NCI-H2107 treated with DMSO at 0.1 percent for 48 hours (cell line): ENCODE results near the gene ADO.
"Not testable (repeated sequence)": the region's sequence is repeated elsewhere in the genome, so short reads cannot be mapped to it uniquely, and the experiment has no call there.

Source experiments
- DNase-seq: peaks from one replicate; lab custom pipeline; 2025; ENCODE audit not compliant: unreplicated experiment; lab: John Stamatoyannopoulos, UW

Gene ADO

GRCh38 chr10:62804356-62805230 is at the start of gene ADO:
TSS of gene ADO (plus strand) at chr10:62804720. CDS start at chr10:62805060, 340 bp downstream.
- DNase-seq: peak; percentile 44

- no peak for DNase-seq
Observed at GRCh38 chr10:62754963-62755362, 49.6 kb upstream of the ADO start.

- no peak for DNase-seq
Observed at GRCh38 chr10:62755662-62756653, 48.6 kb upstream of the ADO start.

GRCh38 chr10:62759599-62760175 is 44.8 kb upstream of the ADO start:
- DNase-seq: no peak

- no peak for DNase-seq
Observed at GRCh38 chr10:62760401-62760800, 44.1 kb upstream of the ADO start.

GRCh38 chr10:62761115-62761514 is 43.4 kb upstream of the ADO start:
- no peak for DNase-seq

- DNase-seq: no peak
Observed at GRCh38 chr10:62763155-62763554, 41.4 kb upstream of the ADO start.

GRCh38 chr10:62764011-62764410 is 40.5 kb upstream of the ADO start:
- DNase-seq: no peak

- no peak for DNase-seq
Observed at GRCh38 chr10:62765726-62766125, 38.8 kb upstream of the ADO start.

- DNase-seq: no peak
Observed at GRCh38 chr10:62766386-62766785, 38.1 kb upstream of the ADO start.

- DNase-seq: no peak
Observed at GRCh38 chr10:62769574-62770242, 34.8 kb upstream of the ADO start.

- no peak for DNase-seq
Observed at GRCh38 chr10:62772186-62772974, 32.1 kb upstream of the ADO start.

- no peak for DNase-seq
Observed at GRCh38 chr10:62778125-62778524, 26.4 kb upstream of the ADO start.

- no peak for DNase-seq
Observed at GRCh38 chr10:62779487-62780248, 24.9 kb upstream of the ADO start.

- not testable (repeated sequence) for DNase-seq
Observed at GRCh38 chr10:62784537-62784936, 20.0 kb upstream of the ADO start.

GRCh38 chr10:62788285-62788684 is 16.2 kb upstream of the ADO start:
- not testable (repeated sequence) for DNase-seq

- DNase-seq: no peak
Observed at GRCh38 chr10:62788861-62789467, 15.6 kb upstream of the ADO start.

GRCh38 chr10:62790019-62790555 is 14.4 kb upstream of the ADO start:
- DNase-seq: no peak

GRCh38 chr10:62790571-62790970 is 13.9 kb upstream of the ADO start:
- no peak for DNase-seq
